ENCODE data around the gene WDR20.
"Not testable (repeated sequence)": the region's sequence is repeated elsewhere in the genome, so short reads cannot be mapped to it uniquely, and the experiment has no call there.

WDR20 gene

GRCh38 chr14:102241147-102241546 is 101.5 kb downstream of the WDR20 start:
- FAIRE-seq, result no peak

- not testable (repeated sequence) for FAIRE-seq
Observed at GRCh38 chr14:102243795-102244194, 104.1 kb downstream of the WDR20 start.

GRCh38 chr14:102246071-102246470 is 106.4 kb downstream of the WDR20 start:
- no peak for FAIRE-seq

GRCh38 chr14:102248121-102248520 is 108.4 kb downstream of the WDR20 start:
- FAIRE-seq, result no peak

GRCh38 chr14:102249041-102249440 is 109.3 kb downstream of the WDR20 start:
- no peak for FAIRE-seq

GRCh38 chr14:102249981-102250380 is 110.3 kb downstream of the WDR20 start:
- FAIRE-seq, result no peak

GRCh38 chr14:102250636-102251035 is 110.9 kb downstream of the WDR20 start:
- no peak for FAIRE-seq

GRCh38 chr14:102251161-102251560 is 111.5 kb downstream of the WDR20 start:
- no peak for FAIRE-seq

- FAIRE-seq, result no peak
Observed at GRCh38 chr14:102252834-102253801, 113.4 kb downstream of the WDR20 start.

GRCh38 chr14:102255401-102256190 is 115.9 kb downstream of the WDR20 start:
- no peak for FAIRE-seq

- FAIRE-seq, result no peak
Observed at GRCh38 chr14:102256716-102257115, 117.0 kb downstream of the WDR20 start.

- no peak for FAIRE-seq
Observed at GRCh38 chr14:102258136-102258535, 118.4 kb downstream of the WDR20 start.

All from TTC549 (cell line).